NCI-H774 (cell line): ENCODE data around the gene SH2D3A.
A peak's percentile ranks its signal among the peaks of the same experiment; 100 is the strongest.
"Not testable (repeated sequence)": the region's sequence is repeated elsewhere in the genome, so short reads cannot be mapped to it uniquely, and the experiment has no call there.

Experiments
- DNase-seq: peaks from one replicate; lab custom pipeline; 2025; lab: John Stamatoyannopoulos, UW

The SH2D3A gene

DNA sequence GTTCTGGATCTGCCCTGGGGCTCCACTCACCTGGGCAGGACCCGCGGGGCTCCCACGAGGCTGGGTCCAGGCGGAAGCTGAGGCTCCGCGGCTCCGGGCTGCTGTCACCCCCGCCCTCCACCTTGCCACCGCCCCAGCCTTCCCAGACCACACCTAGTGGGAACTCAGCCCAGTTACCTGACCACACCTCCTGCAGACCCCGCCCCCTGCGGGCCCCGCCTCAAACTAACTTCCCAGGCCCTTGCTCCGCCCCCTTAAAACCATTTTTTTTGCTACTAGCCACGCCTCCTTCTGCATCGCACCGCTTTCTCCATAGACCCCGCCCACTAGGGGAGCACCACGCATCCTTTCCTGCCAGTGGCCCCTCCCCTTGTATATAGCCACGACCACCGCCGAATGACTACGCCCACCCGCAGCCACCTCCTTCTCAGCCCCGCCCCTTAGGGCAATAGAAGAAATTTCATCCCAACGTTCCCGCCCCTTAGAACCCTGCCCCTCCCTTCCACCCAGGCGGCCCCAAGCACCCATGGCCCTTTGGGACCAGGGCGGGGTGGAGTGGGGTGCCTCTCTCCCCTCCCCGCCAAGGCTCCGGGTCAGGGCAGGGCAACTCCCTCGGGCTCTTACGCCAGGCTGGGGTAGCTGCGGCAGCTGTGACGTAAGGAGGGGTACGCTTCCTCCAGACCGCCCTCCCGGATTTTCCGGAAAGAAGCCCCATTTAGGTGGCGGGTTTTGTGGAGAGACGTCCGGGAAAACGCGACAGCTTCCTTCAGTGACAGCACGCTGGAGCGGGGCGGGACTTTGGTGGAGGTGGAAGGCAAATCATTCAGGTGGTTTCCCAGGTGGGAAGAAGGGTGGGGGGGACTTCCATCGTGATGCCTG is at the start of gene SH2D3A:
SH2D3A (minus strand) TSS at position 79 of the 879 bp plus-strand sequence. CDS start 3,687 bp downstream, outside the sequence.
- peak; percentile 93 for DNase-seq

GRCh38 chr19:6813659-6814058 is 46.4 kb upstream of the SH2D3A start:
- DNase-seq: no peak

DNA sequence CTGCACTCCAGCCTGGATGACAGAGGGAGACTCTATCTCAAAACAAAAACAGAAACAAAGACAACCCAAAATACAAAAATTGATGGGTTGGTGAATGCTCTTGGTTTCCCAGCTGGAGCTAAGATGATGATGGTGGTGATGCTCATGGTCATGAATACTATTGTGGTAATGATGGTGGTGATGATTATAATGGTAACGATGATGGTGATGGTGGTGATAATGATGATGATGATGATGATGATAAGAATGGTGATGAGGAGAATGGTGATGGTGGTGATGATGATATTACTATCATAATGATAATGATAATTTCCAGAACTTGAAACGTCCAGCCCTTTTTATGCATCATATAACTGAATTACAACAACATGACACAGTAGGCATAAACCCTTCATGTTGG is 45.4 kb upstream of the SH2D3A start:
- no peak for DNase-seq

GRCh38 chr19:6811906-6812305 is 44.7 kb upstream of the SH2D3A start:
- no peak for DNase-seq

- DNase-seq: no peak
Measured at GRCh38 chr19:6811378-6811777, 44.1 kb upstream of the SH2D3A start.

- no peak for DNase-seq
Measured at GRCh38 chr19:6809262-6809661, 42.0 kb upstream of the SH2D3A start.

DNA sequence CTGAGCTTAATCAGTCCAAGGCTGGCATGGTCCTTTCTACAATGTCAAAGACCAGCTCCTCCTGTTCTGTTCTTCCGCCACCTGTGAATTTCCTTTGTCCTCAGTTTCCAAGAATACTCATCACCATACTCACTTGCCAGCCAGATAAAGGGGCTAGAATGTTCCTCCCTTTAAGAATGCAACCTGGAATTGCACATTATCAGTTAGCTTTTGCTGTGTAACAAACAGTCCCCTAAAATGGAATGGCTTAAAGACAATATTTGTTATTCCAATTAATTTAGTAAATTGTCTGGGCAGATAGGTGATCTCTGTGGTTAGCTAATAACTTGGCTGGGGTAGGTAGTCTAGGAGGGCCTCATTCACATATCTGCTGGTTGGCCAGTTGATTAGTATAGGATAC is 41.3 kb upstream of the SH2D3A start:
- DNase-seq: no peak

DNA sequence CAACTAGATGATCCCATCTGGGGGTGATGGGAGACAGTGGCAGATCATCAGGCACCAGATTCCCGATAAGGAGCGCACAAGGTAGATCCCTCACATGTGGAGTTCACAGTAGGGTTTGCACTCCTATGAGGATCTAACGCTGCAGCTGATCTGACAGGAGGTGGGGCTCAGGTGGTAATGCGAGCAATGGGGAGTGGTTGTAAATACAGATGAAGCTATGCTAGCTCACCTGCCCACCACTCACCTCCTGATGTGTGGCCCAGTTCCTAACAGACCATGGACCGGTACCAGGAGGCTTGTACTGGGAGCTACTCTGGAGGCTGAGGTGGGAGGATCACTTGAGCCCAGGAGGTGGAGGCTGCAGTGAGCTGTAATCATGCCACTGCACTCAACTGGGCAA is 40.1 kb upstream of the SH2D3A start:
- DNase-seq: no peak

DNA sequence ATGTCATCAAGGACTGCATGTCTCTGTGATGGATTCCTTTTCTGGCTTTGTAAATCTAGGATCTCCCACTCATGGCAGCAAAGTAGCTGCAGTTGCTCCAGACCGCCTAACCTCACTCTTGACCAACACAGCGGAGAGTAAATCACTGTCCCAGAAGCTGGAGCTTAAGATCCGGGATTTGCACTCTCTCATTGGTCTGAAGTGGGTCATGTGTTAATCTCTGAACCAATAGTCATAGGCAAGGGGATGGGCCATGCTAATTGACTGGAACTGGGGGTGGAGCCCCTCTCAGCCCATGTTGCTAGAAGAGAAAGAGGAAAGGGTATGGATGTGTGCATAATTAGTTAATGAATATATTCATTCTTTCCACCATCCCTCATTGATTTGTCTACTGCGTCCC is 39.3 kb upstream of the SH2D3A start:
- no peak for DNase-seq

DNA sequence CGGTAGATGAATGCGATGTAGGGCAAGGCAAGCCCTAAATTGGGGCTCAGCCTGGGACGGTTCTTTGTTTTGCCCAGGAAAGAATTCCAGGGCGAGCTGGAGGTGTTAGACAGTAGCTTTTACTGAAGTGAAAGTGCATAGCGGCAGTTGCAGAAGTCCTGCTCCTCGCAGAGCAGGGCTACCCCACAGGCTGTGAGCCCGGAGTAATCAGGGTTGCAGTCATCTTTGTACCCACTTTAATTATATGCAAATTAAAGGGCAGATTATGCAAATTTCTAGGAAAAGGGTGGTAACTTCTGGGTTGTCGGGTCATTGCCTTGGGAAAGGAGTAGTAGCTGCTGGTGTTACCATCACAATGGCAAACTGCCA is 35.8 kb upstream of the SH2D3A start:
- DNase-seq: no peak

GRCh38 chr19:6802336-6803035 is 35.3 kb upstream of the SH2D3A start:
- DNase-seq: peak; percentile 26

DNA sequence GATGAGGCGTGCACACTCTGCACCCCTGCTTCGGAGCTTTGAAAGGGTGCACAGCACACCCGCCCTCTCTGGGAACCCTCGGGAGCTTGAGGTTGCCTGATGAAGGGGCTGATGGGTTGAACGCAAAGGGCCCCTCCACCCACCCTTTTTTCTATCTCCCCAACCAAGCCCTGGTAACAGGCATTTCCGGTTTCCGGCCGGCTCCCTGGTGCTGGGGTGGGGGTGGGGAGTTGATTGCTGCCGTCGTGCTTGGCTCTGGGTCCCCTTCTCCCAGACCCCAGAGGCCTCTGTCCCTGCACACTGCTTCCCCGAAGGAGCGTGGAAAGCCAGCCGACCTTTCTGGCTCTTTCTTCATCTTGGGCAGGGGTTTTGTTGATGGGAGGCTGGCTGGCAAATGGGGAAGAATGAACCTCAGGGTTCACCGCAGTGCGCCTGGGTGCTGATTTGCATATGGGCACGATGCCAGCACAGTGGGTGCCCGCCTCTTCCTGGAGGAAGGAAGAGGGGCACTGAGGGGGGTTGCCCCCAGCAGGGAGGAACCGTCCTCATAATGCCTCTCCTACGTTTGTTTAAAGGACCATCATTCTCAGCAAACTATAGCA is 34.4 kb upstream of the SH2D3A start:
- DNase-seq: peak; percentile 71

DNA sequence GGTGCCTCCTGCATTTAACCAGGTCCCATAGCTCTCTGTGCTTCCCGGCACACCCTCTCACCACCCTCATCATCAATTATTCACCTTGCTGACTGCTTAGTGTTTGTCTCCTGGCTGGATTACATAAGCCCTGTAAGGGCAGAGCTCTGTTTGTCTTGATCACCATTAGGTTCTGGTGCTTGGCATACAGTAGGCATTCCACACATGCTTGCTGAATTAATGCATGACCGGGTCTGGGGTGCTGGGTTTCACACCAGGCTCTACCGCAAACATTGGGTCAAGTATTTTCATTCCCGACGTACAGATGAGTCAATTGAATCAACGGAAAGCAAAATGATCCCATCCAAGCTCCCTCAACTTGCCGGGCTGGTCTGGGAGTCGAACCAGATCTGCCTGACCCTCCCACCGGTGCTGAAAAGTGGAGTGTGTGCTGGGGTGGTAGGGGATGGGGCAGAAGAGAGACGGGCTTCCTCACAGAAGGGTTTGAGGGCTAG is 33.8 kb upstream of the SH2D3A start:
- DNase-seq: peak; percentile 40

GRCh38 chr19:6800160-6800790 is 33.0 kb upstream of the SH2D3A start:
- DNase-seq: not testable (repeated sequence)

DNA sequence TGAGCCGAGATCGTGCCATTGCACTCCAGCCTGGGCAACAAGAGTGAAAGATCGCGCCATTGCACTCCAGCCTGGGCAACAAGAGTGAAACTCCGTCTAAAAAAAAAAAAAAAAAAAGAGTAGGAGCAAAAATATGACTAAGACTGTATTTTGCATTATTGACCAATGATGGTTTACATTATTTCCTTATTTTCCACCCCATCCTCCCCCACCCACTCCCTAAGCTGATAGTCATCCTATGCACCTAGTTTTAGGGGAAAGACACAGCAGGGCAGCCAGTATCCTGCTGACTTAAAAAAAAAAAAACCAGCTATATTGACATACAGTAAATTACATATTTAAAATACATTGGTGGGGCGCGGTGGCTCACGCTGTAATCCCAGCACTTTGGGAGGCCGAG is 30.4 kb upstream of the SH2D3A start:
- no peak for DNase-seq

- DNase-seq: no peak
Measured at GRCh38 chr19:6796278-6796677, 29.0 kb upstream of the SH2D3A start.

DNA sequence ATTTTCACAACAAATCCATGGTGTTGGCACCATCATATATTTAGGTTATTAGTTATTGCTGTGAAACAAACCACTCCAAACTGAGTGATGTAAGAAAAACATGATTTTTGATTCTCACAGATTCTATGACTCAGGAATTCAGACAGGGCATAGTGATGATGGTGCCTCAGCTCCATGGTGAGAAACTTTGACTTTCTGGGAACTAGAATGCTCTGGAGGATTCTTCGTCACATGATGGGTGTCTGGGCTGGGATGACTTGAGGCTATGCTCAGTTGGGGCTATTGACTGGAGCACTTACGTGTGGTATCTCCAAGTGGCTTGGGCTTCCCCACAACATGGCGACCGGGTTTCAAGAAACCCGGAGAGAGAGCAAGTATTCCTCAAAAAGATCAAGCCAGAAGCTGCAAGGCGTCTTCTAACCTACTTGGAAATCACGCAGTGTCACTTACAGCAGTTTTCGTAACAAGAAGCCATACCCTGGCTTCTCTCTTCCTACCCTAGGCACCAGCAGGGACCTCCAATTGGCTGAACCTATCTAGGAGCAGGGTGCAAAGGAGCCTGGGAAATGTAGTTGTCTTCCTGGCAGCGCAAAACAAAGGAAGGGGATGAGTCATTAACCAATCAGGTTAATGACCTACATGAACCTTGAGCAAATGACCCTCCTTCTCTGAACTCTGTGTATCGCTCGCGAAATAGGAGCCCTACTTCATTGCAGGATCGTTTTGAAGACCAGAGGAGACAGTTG is 27.6 kb upstream of the SH2D3A start:
- DNase-seq: no peak

GRCh38 chr19:6793973-6794372 is 26.7 kb upstream of the SH2D3A start:
- DNase-seq: no peak

- no peak for DNase-seq
Measured at GRCh38 chr19:6793411-6793810, 26.2 kb upstream of the SH2D3A start.

DNA sequence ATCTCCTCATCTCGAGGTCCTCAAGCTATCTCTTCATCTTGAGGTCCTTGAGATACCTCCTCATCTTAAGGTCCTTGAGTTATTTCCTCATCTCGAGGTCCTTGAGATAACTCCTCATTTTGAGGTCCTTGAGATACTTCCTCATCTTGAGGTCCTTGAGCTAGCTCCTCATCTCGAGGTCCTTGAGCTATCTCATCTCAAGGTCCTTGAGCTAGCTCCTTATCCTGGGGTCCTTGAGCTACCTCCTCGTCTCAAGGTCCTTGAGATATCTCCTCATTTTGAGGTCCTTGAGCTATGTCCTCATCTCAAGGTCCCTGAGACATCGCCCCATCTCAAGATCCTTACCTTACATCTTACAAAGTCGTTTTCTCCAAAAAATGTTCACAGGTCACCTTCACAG is 24.0 kb upstream of the SH2D3A start:
- DNase-seq: no peak
